Esophagus (tissue), 2 donors: ENCODE measurements around the gene ELMO1. TPM values are rescaled to one million over a fixed set of nuclear protein-coding genes. Genes with fewer than 3 reads are reported as not detected.

Source experiments
- H3K27ac ChIP-seq, 2 donors: one replicate each; pipeline ENCODE4 v1.5.1; 2013; ENCODE audit warnings: low read depth in 2 of 2, mild to moderate bottlenecking in 2 of 2, inconsistent platforms in 1 of 2, low read length in 1 of 2, moderate library complexity in 1 of 2
- H3K27me3 ChIP-seq, 2 donors: one replicate each; pipeline ENCODE4 v1.6.1; 2013; ENCODE audit warnings: low read length in 2 of 2, control low read depth in 1 of 2, mild to moderate bottlenecking in 1 of 2; ENCODE audit not compliant: insufficient read depth in 2 of 2, control insufficient read depth in 1 of 2
- H3K36me3 ChIP-seq, 2 donors: one replicate each; pipeline ENCODE4 v1.6.1; 2013; ENCODE audit warnings: low read length in 1 of 2; ENCODE audit not compliant: control insufficient read depth in 2 of 2, insufficient read depth in 2 of 2
- H3K4me1 ChIP-seq, 2 donors: one replicate each; pipeline ENCODE4 v1.6.1; 2013; ENCODE audit warnings: low read length in 1 of 2; ENCODE audit not compliant: control insufficient read depth in 2 of 2, insufficient read depth in 2 of 2
- H3K4me3 ChIP-seq, 2 donors: one replicate each; pipeline ENCODE4 v1.5.1; 2013; ENCODE audit warnings: low read length in 2 of 2, mild to moderate bottlenecking in 2 of 2, low read depth in 1 of 2, moderate library complexity in 1 of 2
- H3K9me3 ChIP-seq, 2 donors: one replicate each; pipeline ENCODE4 v1.6.1; 2013; ENCODE audit warnings: mild to moderate bottlenecking in 2 of 2, low read depth in 1 of 2, low read length in 1 of 2, moderate library complexity in 1 of 2; ENCODE audit not compliant: control insufficient read depth in 2 of 2, insufficient read depth in 1 of 2
- WGBS, 2 donors: extraction: QIAGEN DNeasy Blood & Tissue Kit; methylation state at CpG; one replicate each; pipeline ENCODE4 v1.1.7; 2013; 5-methylcytosine and 5-hydroxymethylcytosine counted together
- polyA plus RNA-seq, 2 donors: library from polyadenylated mRNA; stranded (reverse); fragments of 200-250 nt; gene quantifications; one replicate each; pipeline ENCODE4 v1.2.3, GENCODE V29; 2013
- donor health status: healthy with polysubstance abuse.
- donor health status: Bipolar disorder and iron deficiency.

Gene ELMO1
- polyA plus RNA-seq, 2 donors: 1.5 to 2.9 TPM

GRCh38 chr7:37116093-37116701, 332.5 kb downstream of the ELMO1 start:
- H3K4me1 ChIP-seq: no peaks in the 10 kb centered on the region
- no peaks in the 10 kb centered on the region for H3K27me3 ChIP-seq
- no peak overlapping the region for H3K4me3 ChIP-seq
- 82 to 96% methylated on average over 1 of the region's 1 CpG for WGBS, 2 donors
- no peaks in the 10 kb centered on the region for H3K36me3 ChIP-seq
- no peaks in the 10 kb centered on the region for H3K9me3 ChIP-seq
- no peak overlapping the region for H3K27ac ChIP-seq

GRCh38 chr7:37113661-37114355, 334.9 kb downstream of the ELMO1 start:
- Histone ChIP-seq H3K9me3 (no peaks in the 10 kb centered on the region), H3K4me1 (no peaks in the 10 kb centered on the region), H3K36me3 (no peaks in the 10 kb centered on the region), H3K27ac (no peak overlapping the region), H3K4me3 (no peak overlapping the region), H3K27me3 (no peaks in the 10 kb centered on the region)
- 88 to 90% methylated on average over 6 of the region's 6 CpGs for WGBS, 2 donors

- H3K36me3 ChIP-seq: no peaks in the 10 kb centered on the region
- 92 to 93% methylated on average over 3 of the region's 3 CpGs for WGBS, 2 donors
- H3K4me3 ChIP-seq: no peak overlapping the region
- H3K9me3 ChIP-seq: no peaks in the 10 kb centered on the region
- H3K27ac ChIP-seq: no peak overlapping the region
- H3K4me1 ChIP-seq: no peaks in the 10 kb centered on the region
- no peaks in the 10 kb centered on the region for H3K27me3 ChIP-seq
Measured at GRCh38 chr7:37112876-37113275, 335.8 kb downstream of the ELMO1 start.

GRCh38 chr7:37112218-37112617, 336.4 kb downstream of the ELMO1 start:
- H3K27me3 ChIP-seq: no peaks in the 10 kb centered on the region
- H3K4me1 ChIP-seq: no peaks in the 10 kb centered on the region
- H3K27ac ChIP-seq: no peak overlapping the region
- WGBS, 2 donors: 85 to 94% methylated on average over 2 of the region's 2 CpGs
- no peaks in the 10 kb centered on the region for H3K9me3 ChIP-seq
- no peaks in the 10 kb centered on the region for H3K36me3 ChIP-seq
- H3K4me3 ChIP-seq: no peak overlapping the region

- Histone ChIP-seq H3K4me1 (no peaks in the 10 kb centered on the region), H3K27ac (no peak overlapping the region), H3K9me3 (no peaks in the 10 kb centered on the region), H3K27me3 (no peaks in the 10 kb centered on the region), H3K4me3 (no peak overlapping the region), H3K36me3 (no peaks in the 10 kb centered on the region)
- WGBS, 2 donors: 93 to 100% methylated on average over 1 of the region's 1 CpG
Measured at GRCh38 chr7:37111459-37111858, 337.2 kb downstream of the ELMO1 start.

- H3K9me3 ChIP-seq: no peaks in the 10 kb centered on the region
- no peak overlapping the region for H3K27ac ChIP-seq
- no peaks in the 10 kb centered on the region for H3K36me3 ChIP-seq
- H3K27me3 ChIP-seq: no peaks in the 10 kb centered on the region
- H3K4me3 ChIP-seq: no peak overlapping the region
- 84 to 92% methylated on average over 5 of the region's 5 CpGs for WGBS, 2 donors
- H3K4me1 ChIP-seq: no peaks in the 10 kb centered on the region
Measured at GRCh38 chr7:37110660-37111424, 337.8 kb downstream of the ELMO1 start.

- Histone ChIP-seq H3K4me1 (no peaks in the 10 kb centered on the region), H3K36me3 (no peaks in the 10 kb centered on the region), H3K4me3 (no peak overlapping the region), H3K9me3 (no peaks in the 10 kb centered on the region), H3K27me3 (no peaks in the 10 kb centered on the region), H3K27ac (no peak overlapping the region)
- WGBS, 2 donors: 58 to 63% methylated on average over 5 of the region's 5 CpGs
Measured at GRCh38 chr7:37109843-37110242, 338.8 kb downstream of the ELMO1 start.

GRCh38 chr7:37109016-37109683, 339.5 kb downstream of the ELMO1 start:
- Histone ChIP-seq H3K36me3 (no peaks in the 10 kb centered on the region), H3K27ac (no peak overlapping the region), H3K4me3 (no peak overlapping the region), H3K9me3 (no peaks in the 10 kb centered on the region), H3K27me3 (no peaks in the 10 kb centered on the region), H3K4me1 (no peaks in the 10 kb centered on the region)
- WGBS, 2 donors: 57 to 77% methylated on average over 11 of the region's 11 CpGs

- no peaks in the 10 kb centered on the region for H3K9me3 ChIP-seq
- H3K4me3 ChIP-seq: no peak overlapping the region
- H3K36me3 ChIP-seq: no peaks in the 10 kb centered on the region
- no peak overlapping the region for H3K27ac ChIP-seq
- no peaks in the 10 kb centered on the region for H3K27me3 ChIP-seq
- no peaks in the 10 kb centered on the region for H3K4me1 ChIP-seq
- 92 to 95% methylated on average over 1 of the region's 1 CpG for WGBS, 2 donors
Measured at GRCh38 chr7:37108615-37109014, 340.0 kb downstream of the ELMO1 start.
